ENCODE results near the gene SLC25A40.

Gene SLC25A40

GRCh38 chr7:87882151-87882937 lies 6.2 kb upstream of the SLC25A40 start:
- H3K27ac ChIP-seq (replicated peaks), result no peak overlapping the region
- H3K4me3 ChIP-seq (replicated peaks; ENCODE audit: insufficient read depth, low read length), result no peak overlapping the region
- no peaks in the 10 kb centered on the region for H3K27me3 ChIP-seq (ENCODE audit: insufficient read depth, poor library complexity, severe bottlenecking)
- TF ChIP-seq CTCF (IDR thresholded peaks at IDR 0.05; ENCODE audit: insufficient read depth, low read length), result no peak
- TF ChIP-seq SPI1 (IDR thresholded peaks at IDR 0.05; ENCODE audit: borderline replicate concordance, low read depth), result no peak
- no peak for TF ChIP-seq POLR2AphosphoS5 (IDR thresholded peaks at IDR 0.05; ENCODE audit: low read depth)
- TF ChIP-seq REST (IDR thresholded peaks at IDR 0.05; ENCODE audit: insufficient replicate concordance, low read depth), result no peak
- TF ChIP-seq GABPA (IDR thresholded peaks at IDR 0.05; ENCODE audit: low read depth), result no peak
- DNase-seq (ENCODE audit: low read depth in 1 of 2, low spot score in 1 of 2), result no peak

- TF ChIP-seq CTCF (IDR thresholded peaks at IDR 0.05; ENCODE audit: insufficient read depth, low read length), result no peak
- TF ChIP-seq REST (IDR thresholded peaks at IDR 0.05; ENCODE audit: insufficient replicate concordance, low read depth), result no peak
- TF ChIP-seq GABPA (IDR thresholded peaks at IDR 0.05; ENCODE audit: low read depth), result no peak
- TF ChIP-seq SPI1 (IDR thresholded peaks at IDR 0.05; ENCODE audit: borderline replicate concordance, low read depth), result no peak
- TF ChIP-seq POLR2AphosphoS5 (IDR thresholded peaks at IDR 0.05; ENCODE audit: low read depth), result no peak
- peak overlapping the region; percentile 96; the same call in 1 of the 2 replicates for H3K27ac ChIP-seq (replicated peaks)
- H3K4me3 ChIP-seq (replicated peaks; ENCODE audit: insufficient read depth, low read length), result peak overlapping the region; percentile 81
- no peak for DNase-seq (ENCODE audit: low read depth in 1 of 2, low spot score in 1 of 2)
- H3K27me3 ChIP-seq (ENCODE audit: insufficient read depth, poor library complexity, severe bottlenecking), result no peaks in the 10 kb centered on the region
Measured at GRCh38 chr7:87878208-87878735, 2.1 kb upstream of the SLC25A40 start.

- Histone ChIP-seq H3K27me3 (ENCODE audit: insufficient read depth, poor library complexity, severe bottlenecking) (no peaks in the 10 kb centered on the region), H3K4me3 (replicated peaks; ENCODE audit: insufficient read depth, low read length) (peak overlapping the region; percentile 81), H3K27ac (replicated peaks) (peak overlapping the region; percentile 96)
- TF ChIP-seq CTCF (IDR thresholded peaks at IDR 0.05; ENCODE audit: insufficient read depth, low read length), result no peak
- TF ChIP-seq SPI1 (IDR thresholded peaks at IDR 0.05; ENCODE audit: borderline replicate concordance, low read depth), result no peak
- no peak for TF ChIP-seq GABPA (IDR thresholded peaks at IDR 0.05; ENCODE audit: low read depth)
- TF ChIP-seq REST (IDR thresholded peaks at IDR 0.05; ENCODE audit: insufficient replicate concordance, low read depth), result no peak
- no peak for TF ChIP-seq POLR2AphosphoS5 (IDR thresholded peaks at IDR 0.05; ENCODE audit: low read depth)
- no peak for DNase-seq (ENCODE audit: low read depth in 1 of 2, low spot score in 1 of 2)
Measured at GRCh38 chr7:87877366-87878040, 1.3 kb upstream of the SLC25A40 start.

All from HL-60 (cell line).